HG02571 (cell line): ENCODE measurements around the gene TMBIM6.
A peak's percentile ranks its signal among the peaks of the same experiment; 100 is the strongest.
"Not testable (repeated sequence)": the region's sequence is repeated elsewhere in the genome, so short reads cannot be mapped to it uniquely, and the experiment has no call there.

ENCODE experiments used
- ATAC-seq: cut with Tn5 transposase; IDR thresholded peaks from one replicate; pipeline ENCODE4 v1.9.1; 2021; ENCODE audit warnings: mild to moderate bottlenecking, moderate library complexity; ENCODE audit not compliant: unreplicated experiment

TMBIM6 gene

DNA sequence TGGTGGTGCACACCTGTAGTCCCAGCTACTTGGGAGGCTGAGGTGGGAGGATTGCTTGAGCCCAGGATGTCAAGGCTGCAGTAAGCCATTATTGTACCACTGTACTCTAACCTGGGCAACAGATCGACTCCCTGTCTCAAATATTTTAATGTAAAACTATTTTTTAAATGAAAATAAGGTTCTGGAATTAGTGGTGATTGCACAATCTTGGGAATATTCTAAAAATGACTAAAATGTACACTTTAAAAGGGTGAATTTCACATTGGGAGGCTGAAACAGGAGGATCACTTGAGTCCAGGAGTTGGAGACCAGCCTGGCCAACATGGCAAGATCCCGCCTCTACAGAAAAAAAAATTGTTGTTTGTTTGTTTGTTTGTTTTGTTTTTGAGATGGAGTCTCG, 12.9 kb upstream of the TMBIM6 start:
- ATAC-seq = no peak

- no peak for ATAC-seq
Observed at GRCh38 chr12:49730050-49730449, 11.3 kb upstream of the TMBIM6 start.

- ATAC-seq = no peak
Observed at GRCh38 chr12:49730568-49731101, 10.7 kb upstream of the TMBIM6 start.

DNA sequence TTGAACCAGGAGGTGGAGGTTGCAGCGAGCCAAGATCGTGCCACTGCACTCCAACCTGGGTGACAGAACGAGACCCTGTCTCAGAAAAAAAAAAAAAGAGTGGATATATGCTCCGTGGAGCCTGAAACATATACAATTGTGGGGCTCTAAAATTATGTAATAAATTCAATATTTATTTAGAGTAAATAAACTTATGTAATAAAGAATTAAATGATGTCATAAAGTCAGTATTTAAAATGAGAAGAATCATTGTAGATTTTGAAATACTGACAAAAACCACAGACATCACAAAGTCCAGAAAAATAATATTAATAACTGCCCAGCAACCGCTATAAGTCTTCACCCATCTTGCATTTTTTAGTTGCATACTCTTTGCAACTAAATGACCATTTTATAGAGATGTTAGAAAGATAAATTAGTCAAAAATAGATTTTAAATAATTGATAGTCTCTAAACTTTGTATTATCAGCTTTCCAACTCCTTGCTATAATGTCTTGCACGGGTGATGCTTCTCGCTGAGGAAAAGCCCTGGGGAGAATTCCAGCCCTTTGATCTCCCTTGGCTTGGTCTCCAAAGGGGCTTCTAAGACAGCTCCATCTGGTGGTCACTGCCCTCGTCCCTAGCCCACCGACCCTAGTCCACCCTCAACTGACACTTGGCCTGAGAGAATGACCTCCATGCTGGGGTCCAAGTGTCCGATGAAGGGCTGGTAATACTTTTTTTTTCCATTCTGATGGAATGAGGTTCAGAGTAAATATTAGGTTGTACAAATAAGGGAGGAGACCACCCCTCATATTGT, 7.9 kb upstream of the TMBIM6 start:
- ATAC-seq = no peak

DNA sequence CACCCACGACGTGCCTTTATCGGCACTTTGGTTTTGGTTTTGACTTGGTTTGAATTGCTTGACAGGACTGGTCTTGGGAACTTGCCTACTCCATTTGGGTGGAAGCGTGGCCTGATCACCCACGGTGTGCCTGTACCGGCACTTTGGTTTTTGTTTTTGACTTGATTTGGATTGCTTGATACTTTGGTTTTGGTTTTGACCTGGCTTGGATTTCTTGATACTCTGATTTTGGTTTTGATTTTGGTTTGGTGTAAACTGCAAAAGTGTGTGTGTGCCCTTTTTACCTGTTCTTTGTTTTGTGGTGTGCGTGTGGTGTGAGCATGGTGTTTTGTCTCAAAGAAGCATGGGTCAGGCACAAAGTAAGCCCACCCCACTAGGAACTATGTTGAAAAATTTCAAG, 6.5 kb upstream of the TMBIM6 start:
- ATAC-seq = not testable (repeated sequence)

- ATAC-seq = not testable (repeated sequence)
Observed at GRCh38 chr12:49738721-49739120, 2.6 kb upstream of the TMBIM6 start.

DNA sequence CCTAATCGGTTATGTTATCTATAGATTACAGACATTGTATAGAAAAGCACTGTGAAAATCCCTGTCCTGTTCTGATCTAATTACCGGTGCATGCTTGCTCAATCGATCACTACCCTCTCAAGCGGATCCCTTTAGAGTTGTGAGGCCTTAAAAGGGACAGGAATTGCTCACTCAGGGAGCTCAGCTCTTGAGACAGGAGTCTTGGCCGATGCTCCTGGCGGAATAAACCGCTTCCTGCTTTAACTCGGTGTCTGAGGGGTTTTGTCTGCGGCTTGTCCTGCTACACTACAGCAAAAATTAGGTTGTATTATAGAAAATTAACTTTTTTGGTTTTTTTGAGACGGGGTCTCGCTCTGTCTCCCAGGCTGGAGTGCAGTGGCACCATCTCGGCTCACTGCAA, 1.1 kb upstream of the TMBIM6 start:
- not testable (repeated sequence) for ATAC-seq

- peak; percentile 53 for ATAC-seq
Observed at GRCh38 chr12:49741882-49742620, 694 bp downstream of the TMBIM6 start.

- no peak for ATAC-seq
Observed at GRCh38 chr12:49744363-49744885, 3.1 kb downstream of the TMBIM6 start.

- ATAC-seq = no peak
Observed at GRCh38 chr12:49748306-49748705, 6.9 kb downstream of the TMBIM6 start.

DNA sequence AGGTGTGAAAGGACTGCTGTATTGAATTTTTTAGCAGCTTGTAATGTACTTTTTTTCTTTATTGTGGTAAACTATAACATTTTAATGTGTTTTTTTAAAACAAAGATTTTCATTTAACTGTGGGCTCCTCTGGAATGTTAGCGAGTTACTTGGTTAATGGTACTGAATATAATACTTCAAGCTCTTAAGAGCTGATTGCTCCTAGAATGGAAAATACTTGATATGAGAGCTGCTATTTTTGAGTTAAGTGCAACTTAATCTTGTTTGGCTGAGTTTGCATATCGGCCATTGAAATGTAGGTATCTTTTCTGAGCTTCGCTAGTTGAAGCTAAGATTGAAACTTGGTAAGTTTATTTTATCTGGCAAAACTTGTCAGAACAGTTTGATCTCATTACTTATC, 7.4 kb downstream of the TMBIM6 start:
- ATAC-seq = no peak

DNA sequence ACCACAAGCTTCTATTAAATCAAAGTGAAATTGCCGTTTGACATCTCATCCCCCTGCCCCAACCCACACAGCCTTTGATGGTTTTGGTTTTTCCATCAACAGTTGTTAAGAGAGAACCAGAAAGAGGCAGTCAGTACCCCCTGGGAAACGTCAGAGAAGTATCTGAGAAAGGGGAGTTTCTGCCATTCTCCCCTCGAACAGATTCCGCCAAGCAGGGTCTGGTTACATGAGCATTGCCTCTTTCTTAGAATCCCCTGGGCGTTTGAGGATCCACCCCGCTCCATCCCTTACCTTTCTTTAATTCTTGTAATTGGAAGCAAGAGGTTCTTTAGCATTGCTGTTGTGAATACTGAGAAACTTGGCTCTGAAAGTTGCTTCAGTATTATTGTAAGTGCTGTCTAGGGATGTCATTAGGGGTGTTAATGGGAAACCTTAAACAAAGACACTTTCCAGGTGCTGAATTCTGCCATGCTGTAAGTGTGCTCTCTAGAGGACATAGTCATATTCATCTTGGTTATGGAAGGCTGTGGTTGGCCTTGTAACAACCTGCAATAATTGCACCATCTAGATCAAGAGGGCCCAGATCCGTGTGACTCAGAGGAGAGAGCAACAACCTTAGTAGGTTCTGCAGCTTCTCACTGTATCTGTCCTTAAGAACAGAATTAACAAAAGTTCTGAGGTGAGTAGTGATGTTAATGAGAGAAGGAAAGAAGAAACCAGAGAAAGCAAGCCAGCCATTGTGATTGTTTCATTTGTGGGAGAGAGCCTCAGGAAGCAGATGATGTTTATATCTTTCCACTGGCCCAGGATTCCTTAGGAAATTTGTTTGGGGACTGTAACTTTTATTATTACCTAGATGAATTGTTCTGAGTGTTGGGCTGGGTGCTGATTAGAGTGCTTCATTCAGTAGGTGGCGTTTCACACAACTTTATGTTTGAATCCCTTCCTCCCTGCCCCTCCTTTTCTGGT, 9.0 kb downstream of the TMBIM6 start:
- no peak for ATAC-seq

- ATAC-seq = no peak
Observed at GRCh38 chr12:49750996-49751393, 9.6 kb downstream of the TMBIM6 start.

- no peak for ATAC-seq
Observed at GRCh38 chr12:49761677-49762467, 20.5 kb downstream of the TMBIM6 start.

DNA sequence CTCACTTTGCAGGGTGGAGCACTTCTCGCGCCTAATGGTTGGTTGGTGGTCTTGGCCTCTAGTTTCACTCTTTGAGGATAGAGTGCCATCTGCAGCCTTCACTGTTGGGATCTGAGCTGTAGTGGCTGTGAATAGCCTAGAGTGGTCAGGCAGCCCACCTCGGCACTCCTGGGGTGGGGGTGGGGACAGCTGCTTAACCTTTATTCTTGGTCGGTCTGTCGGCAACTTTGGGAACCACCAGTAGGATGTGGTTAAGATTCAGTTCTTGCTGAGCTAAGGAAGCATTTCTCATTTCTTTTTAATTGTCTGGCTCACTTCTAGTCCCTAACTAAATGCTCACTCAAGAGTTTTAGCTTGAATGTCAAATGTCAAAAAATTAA, 21.1 kb downstream of the TMBIM6 start:
- ATAC-seq = no peak

GRCh38 chr12:49763006-49763591, 21.7 kb downstream of the TMBIM6 start:
- ATAC-seq = no peak

DNA sequence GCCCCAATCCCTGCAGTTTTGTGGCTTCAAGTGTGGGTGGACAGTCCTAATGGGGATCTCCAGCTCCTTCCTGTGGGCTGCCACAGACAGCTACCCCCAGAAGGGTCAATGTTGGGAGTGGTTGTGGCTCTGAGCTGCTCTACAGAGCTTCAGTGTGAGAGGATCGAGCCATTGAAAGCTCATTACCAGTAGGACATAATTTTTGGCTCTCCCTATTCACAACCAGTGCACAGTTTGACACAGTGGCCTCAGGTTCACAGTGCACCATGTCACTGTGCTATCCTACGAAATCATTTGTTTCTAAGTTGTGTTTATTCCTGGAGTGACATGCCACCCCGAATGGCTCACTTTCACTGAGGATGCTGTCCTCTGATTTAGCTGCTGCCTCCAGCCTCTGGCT, 22.8 kb downstream of the TMBIM6 start:
- ATAC-seq = no peak

DNA sequence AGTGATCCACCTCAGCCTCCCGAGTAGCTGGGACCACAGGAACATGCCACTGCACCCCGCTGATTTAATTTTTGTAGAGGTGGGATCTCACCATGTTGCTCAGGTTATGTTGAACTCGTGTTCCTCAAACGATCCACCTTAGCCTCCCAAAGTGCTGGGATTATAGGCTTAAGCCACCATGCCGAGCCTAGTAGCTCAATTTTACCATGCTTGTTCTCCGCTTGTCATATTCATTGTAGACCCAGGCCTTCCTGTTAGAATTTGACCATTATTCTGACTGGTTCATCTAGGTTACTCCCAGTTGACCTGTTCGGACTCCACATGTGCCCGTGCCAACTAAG, 24.7 kb downstream of the TMBIM6 start:
- no peak for ATAC-seq

GRCh38 chr12:49767333-49767732, 26.0 kb downstream of the TMBIM6 start:
- no peak for ATAC-seq

- not testable (repeated sequence) for ATAC-seq
Observed at GRCh38 chr12:49773102-49773501, 31.7 kb downstream of the TMBIM6 start.
